Measurements from ENCODE around the gene MAD1L1.

MAD1L1 gene

GRCh38 chr7:2075811-2076210, 156.9 kb downstream of the MAD1L1 start:
- peaks cover 11% of the 10 kb centered on the region for H3K36me3 Mint-ChIP-seq (ENCODE audit: low read depth)
- H3K9me3 Mint-ChIP-seq = no peaks in the 10 kb centered on the region
- H3K4me1 Mint-ChIP-seq = peaks cover 65% of the 10 kb centered on the region
- H3K27ac Mint-ChIP-seq = peak overlapping the region; percentile 96
- no peak overlapping the region for H3K4me3 Mint-ChIP-seq
- no peak for TF ChIP-seq CTCF (IDR thresholded peaks at IDR 0.05)
- no peak for DNase-seq
- peaks cover 3% of the 10 kb centered on the region for H3K27me3 Mint-ChIP-seq (ENCODE audit: low read depth, poor library complexity)

- DNase-seq = no peak
- H3K36me3 Mint-ChIP-seq (ENCODE audit: low read depth) = peaks cover 11% of the 10 kb centered on the region
- H3K9me3 Mint-ChIP-seq = no peaks in the 10 kb centered on the region
- H3K4me3 Mint-ChIP-seq = no peak overlapping the region
- peaks cover 3% of the 10 kb centered on the region for H3K27me3 Mint-ChIP-seq (ENCODE audit: low read depth, poor library complexity)
- TF ChIP-seq CTCF (IDR thresholded peaks at IDR 0.05) = no peak
- no peak overlapping the region for H3K27ac Mint-ChIP-seq
- H3K4me1 Mint-ChIP-seq = peaks cover 65% of the 10 kb centered on the region
These were observed 158.1 kb downstream of the MAD1L1 start for GRCh38 chr7:2074691-2075090.

- no peak for DNase-seq
- Mint-ChIP-seq H3K27me3 (ENCODE audit: low read depth, poor library complexity) (peaks cover 3% of the 10 kb centered on the region), H3K36me3 (ENCODE audit: low read depth) (peaks cover 13% of the 10 kb centered on the region), H3K9me3 (no peaks in the 10 kb centered on the region), H3K27ac (no peak overlapping the region), H3K4me1 (peaks cover 66% of the 10 kb centered on the region), H3K4me3 (no peak overlapping the region)
- no peak for TF ChIP-seq CTCF (IDR thresholded peaks at IDR 0.05)
These were observed 159.9 kb downstream of the MAD1L1 start for GRCh38 chr7:2072798-2073197.

GRCh38 chr7:2072042-2072441, 160.7 kb downstream of the MAD1L1 start:
- DNase-seq = no peak
- Mint-ChIP-seq H3K9me3 (no peaks in the 10 kb centered on the region), H3K27ac (peak overlapping the region; percentile 42), H3K36me3 (ENCODE audit: low read depth) (peaks cover 16% of the 10 kb centered on the region), H3K4me1 (peaks cover 63% of the 10 kb centered on the region), H3K4me3 (no peak overlapping the region), H3K27me3 (ENCODE audit: low read depth, poor library complexity) (peaks cover 3% of the 10 kb centered on the region)
- no peak for TF ChIP-seq CTCF (IDR thresholded peaks at IDR 0.05)

GRCh38 chr7:2071133-2071832, 161.5 kb downstream of the MAD1L1 start:
- Mint-ChIP-seq H3K36me3 (ENCODE audit: low read depth) (peaks cover 10% of the 10 kb centered on the region), H3K4me1 (peaks cover 65% of the 10 kb centered on the region), H3K4me3 (no peak overlapping the region), H3K9me3 (no peaks in the 10 kb centered on the region), H3K27ac (no peak overlapping the region), H3K27me3 (ENCODE audit: low read depth, poor library complexity) (peaks cover 3% of the 10 kb centered on the region)
- DNase-seq = no peak
- TF ChIP-seq CTCF (IDR thresholded peaks at IDR 0.05) = no peak

- Mint-ChIP-seq H3K9me3 (no peaks in the 10 kb centered on the region), H3K36me3 (ENCODE audit: low read depth) (peaks cover 5% of the 10 kb centered on the region), H3K4me3 (no peak overlapping the region), H3K4me1 (peaks cover 69% of the 10 kb centered on the region), H3K27ac (peak overlapping the region; percentile 65), H3K27me3 (ENCODE audit: low read depth, poor library complexity) (peaks cover 3% of the 10 kb centered on the region)
- no peak for DNase-seq
- TF ChIP-seq CTCF (IDR thresholded peaks at IDR 0.05) = no peak
These were observed 162.5 kb downstream of the MAD1L1 start for GRCh38 chr7:2070151-2070763.

All from nephron progenitor cell (in vitro differentiated cells).